Testis (tissue), 3 donors: ENCODE results near the gene RHOBTB3. TPM values are rescaled to one million over a fixed set of nuclear protein-coding genes. Genes with fewer than 3 reads are reported as not detected.
"Not testable (repeated sequence)": the region's sequence is repeated elsewhere in the genome, so short reads cannot be mapped to it uniquely, and the experiment has no call there.

Experiments used
- DNase-seq: peaks from one replicate; pipeline ENCODE4 v3.0.0-alpha.2; 2019
- H3K27ac ChIP-seq, 2 donors: fragments of 200-600 bp; sonication (generic); one replicate each; pipeline ENCODE4 v1.5.1; 2019
- H3K27me3 ChIP-seq: fragments of 200-600 bp; sonication (generic); one replicate; pipeline ENCODE4 v1.5.1; 2019
- H3K36me3 ChIP-seq: fragments of 200-600 bp; sonication (generic); one replicate; pipeline ENCODE4 v1.5.1; 2017; ENCODE audit warnings: low read depth; ENCODE audit errors: missing control alignments
- H3K4me1 ChIP-seq: fragments of 200-600 bp; sonication (generic); one replicate; pipeline ENCODE4 v1.5.1; 2019
- H3K4me3 ChIP-seq, 2 donors: fragments of 200-600 bp; sonication (generic); one replicate each; pipeline ENCODE4 v1.5.1; 2017 to 2019
- H3K9me3 ChIP-seq: fragments of 200-600 bp; sonication (generic); one replicate; pipeline ENCODE4 v1.5.1; 2017
- POLR2A ChIP-seq: fragments of 450-650 bp; IDR thresholded peaks from one replicate; pipeline ENCODE4 v1.6.1; 2017; ENCODE audit warnings: antibody characterized with exemption, mild to moderate bottlenecking, moderate library complexity
- WGBS, 2 donors: methylation state at CpG; one replicate each; pipeline ENCODE4 v1.1.5; 2018; 5-methylcytosine and 5-hydroxymethylcytosine counted together
- intact Hi-C: fragments of 100-400 bp; cut with DNase I; formaldehyde crosslinking; loops from one replicate; pipeline ENCODE4 v1.15.1; 2023; ENCODE audit warnings: low total_unique reads
- polyA plus RNA-seq: library from polyadenylated mRNA; stranded (reverse); fragments of 350-450 nt; fragmentation: Illumina TruSeq; extraction: RNeasy Lipid Tissue Mini Kit (QIAGEN cat#74804); gene quantifications from one replicate; pipeline ENCODE4 v1.2.3, GENCODE V29; 2014; ENCODE audit warnings: low read depth, low replicate concordance; ENCODE audit not compliant: insufficient read depth
- total RNA-seq, 2 donors: library from RNA; depleted of rRNA; stranded (reverse); fragments of >200 nt; gene quantifications; one replicate each; pipeline ENCODE4 v1.2.3, GENCODE V29; 2016
- TF ChIP-seq, protein P1 (sequence below), 3 experiments: fragments of 450-650 bp in 2 of 3; fragments of 200-600 bp in 1 of 3; sonication (generic) in 1 of 3; IDR thresholded peaks; one replicate each; pipeline ENCODE4 v1.5.1; 2016 to 2019; ENCODE audit warnings: antibody characterized with exemption in 3 of 3, mild to moderate bottlenecking in 2 of 3, moderate library complexity in 1 of 3

RHOBTB3 gene
- total and polyA plus RNA-seq, 3 donors from 2014 or later: 44.1 to 190 (median 163) TPM

DNA sequence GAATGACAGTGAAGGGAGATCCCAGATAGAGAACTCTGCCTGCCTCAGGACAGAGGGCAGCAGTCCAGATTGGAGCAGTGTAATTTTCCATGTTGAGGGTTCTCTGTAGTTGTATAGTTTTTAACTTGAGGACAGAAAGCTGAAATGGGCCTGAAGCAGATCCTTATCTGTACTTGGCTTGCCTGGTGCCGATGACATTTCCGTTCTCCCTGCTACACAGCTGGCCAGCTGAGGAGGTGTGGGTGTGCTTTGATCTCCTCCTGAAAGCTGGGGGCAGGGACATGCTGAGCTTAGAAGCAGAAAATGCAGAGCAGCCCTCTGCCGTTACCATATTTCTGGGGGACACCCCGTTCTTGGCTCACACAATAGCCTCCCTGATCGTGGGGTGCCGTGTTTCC is 80.9 kb downstream of the RHOBTB3 start:
- no peak overlapping the region for H3K4me3 ChIP-seq
- DNase-seq: no peak
- TF ChIP-seq POLR2A: no peak
- TF ChIP-seq, protein P1, sequence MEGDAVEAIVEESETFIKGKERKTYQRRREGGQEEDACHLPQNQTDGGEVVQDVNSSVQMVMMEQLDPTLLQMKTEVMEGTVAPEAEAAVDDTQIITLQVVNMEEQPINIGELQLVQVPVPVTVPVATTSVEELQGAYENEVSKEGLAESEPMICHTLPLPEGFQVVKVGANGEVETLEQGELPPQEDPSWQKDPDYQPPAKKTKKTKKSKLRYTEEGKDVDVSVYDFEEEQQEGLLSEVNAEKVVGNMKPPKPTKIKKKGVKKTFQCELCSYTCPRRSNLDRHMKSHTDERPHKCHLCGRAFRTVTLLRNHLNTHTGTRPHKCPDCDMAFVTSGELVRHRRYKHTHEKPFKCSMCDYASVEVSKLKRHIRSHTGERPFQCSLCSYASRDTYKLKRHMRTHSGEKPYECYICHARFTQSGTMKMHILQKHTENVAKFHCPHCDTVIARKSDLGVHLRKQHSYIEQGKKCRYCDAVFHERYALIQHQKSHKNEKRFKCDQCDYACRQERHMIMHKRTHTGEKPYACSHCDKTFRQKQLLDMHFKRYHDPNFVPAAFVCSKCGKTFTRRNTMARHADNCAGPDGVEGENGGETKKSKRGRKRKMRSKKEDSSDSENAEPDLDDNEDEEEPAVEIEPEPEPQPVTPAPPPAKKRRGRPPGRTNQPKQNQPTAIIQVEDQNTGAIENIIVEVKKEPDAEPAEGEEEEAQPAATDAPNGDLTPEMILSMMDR (IDR thresholded peaks at IDR 0.05): no peak
- H3K27me3 ChIP-seq: no peaks in the 10 kb centered on the region
- intact Hi-C loops: no loop called here
- WGBS, 2 donors: 28 to 55% methylated on average over 6 of the region's 6 CpGs
- peaks cover 11% of the 10 kb centered on the region for H3K4me1 ChIP-seq
- no peaks in the 10 kb centered on the region for H3K36me3 ChIP-seq
- H3K27ac ChIP-seq: peak overlapping the region in 1 of 2 donors; percentile 42
- H3K9me3 ChIP-seq: no peaks in the 10 kb centered on the region

- H3K27ac ChIP-seq, DNase-seq, H3K27me3 ChIP-seq, H3K9me3 ChIP-seq, H3K36me3 ChIP-seq, intact Hi-C loops, H3K4me3 ChIP-seq: not testable (repeated sequence)
- WGBS, 2 donors: 91 to 94% methylated on average over 8 of the region's 8 CpGs
- H3K4me1 ChIP-seq: peaks cover 11% of the 10 kb centered on the region
These were observed 81.9 kb downstream of the RHOBTB3 start for GRCh38 chr5:95813035-95813434.

DNA sequence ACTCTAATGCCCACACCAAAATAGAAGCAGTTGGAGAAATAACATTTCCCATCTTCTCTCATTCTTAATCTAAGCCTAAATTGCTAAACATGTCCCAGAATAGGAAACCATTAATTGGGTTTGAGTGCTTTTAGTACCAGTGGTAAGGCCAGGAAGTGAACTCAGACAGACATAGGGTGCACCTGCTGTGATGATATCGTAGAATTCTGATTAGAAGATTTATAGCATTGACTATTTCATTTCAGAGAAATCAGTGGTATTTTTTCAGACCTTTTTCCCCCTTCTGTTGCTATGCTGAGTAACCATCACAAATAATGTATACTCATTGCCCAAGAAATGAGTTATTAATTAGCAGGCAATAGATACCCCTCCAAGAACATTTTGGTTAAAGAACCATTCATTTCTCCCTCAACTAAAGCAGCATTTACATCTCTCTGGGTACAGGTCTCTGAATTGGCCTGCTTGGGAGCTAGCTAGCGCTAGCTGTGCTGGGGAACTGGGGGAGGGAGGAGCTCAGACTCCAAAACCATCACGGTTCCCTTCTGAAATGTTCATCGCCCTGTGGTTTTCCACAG is 84.1 kb downstream of the RHOBTB3 start:
- intact Hi-C loops: no loop called here
- 91 to 93% methylated on average over 4 of the region's 4 CpGs for WGBS, 2 donors

DNA sequence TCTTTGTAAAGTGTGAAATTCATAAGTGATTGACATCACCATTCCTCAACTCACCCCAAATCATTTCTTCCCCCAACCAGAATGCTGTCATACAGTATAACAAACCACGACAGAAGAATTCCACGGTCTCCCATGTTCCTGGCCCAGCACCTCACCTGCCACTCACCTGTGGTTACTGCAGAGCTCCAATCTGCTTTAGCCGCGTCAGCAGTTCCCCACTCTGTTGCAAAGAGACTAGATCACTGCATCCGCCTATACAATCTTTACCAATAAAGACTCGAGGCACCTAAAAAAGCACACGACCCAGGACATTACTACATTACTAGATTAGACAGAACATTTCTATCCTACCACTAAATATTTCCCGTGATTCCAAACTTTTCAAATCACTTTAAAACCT is 85.2 kb downstream of the RHOBTB3 start:
- no peaks in the 10 kb centered on the region for H3K27me3 ChIP-seq
- H3K4me1 ChIP-seq: peaks cover 2% of the 10 kb centered on the region
- H3K4me3 ChIP-seq: no peak overlapping the region
- DNase-seq: no peak
- H3K9me3 ChIP-seq: no peaks in the 10 kb centered on the region
- intact Hi-C loops: no loop called here
- no peaks in the 10 kb centered on the region for H3K36me3 ChIP-seq
- H3K27ac ChIP-seq: no peak overlapping the region
- TF ChIP-seq POLR2A: no peak
- TF ChIP-seq, protein P1 (IDR thresholded peaks at IDR 0.05): no peak
- WGBS, 2 donors: 92 to 96% methylated on average over 8 of the region's 8 CpGs

More for the DNA sequence above, 84.1 kb downstream of the RHOBTB3 start:
- Histone ChIP-seq H3K4me1 (peaks cover 3% of the 10 kb centered on the region), H3K4me3 (no peak overlapping the region), H3K27ac (no peak overlapping the region), H3K36me3 (no peaks in the 10 kb centered on the region), H3K27me3 (no peaks in the 10 kb centered on the region), H3K9me3 (no peaks in the 10 kb centered on the region)
- no peak for DNase-seq
- no peak for TF ChIP-seq POLR2A

GRCh38 chr5:95816776-95817175 is 85.6 kb downstream of the RHOBTB3 start:
- Histone ChIP-seq H3K9me3 (no peaks in the 10 kb centered on the region), H3K27ac (no peak overlapping the region), H3K36me3 (no peaks in the 10 kb centered on the region), H3K4me3 (no peak overlapping the region), H3K27me3 (no peaks in the 10 kb centered on the region), H3K4me1 (peaks cover 7% of the 10 kb centered on the region)
- 79 to 81% methylated on average over 4 of the region's 4 CpGs for WGBS, 2 donors
- intact Hi-C loops: no loop called here
- TF ChIP-seq, protein P1 (IDR thresholded peaks at IDR 0.05): no peak
- no peak for TF ChIP-seq POLR2A
- DNase-seq: no peak

GRCh38 chr5:95817430-95817829 is 86.3 kb downstream of the RHOBTB3 start:
- intact Hi-C loops: no loop called here
- Histone ChIP-seq H3K4me1 (peaks cover 7% of the 10 kb centered on the region), H3K27me3 (no peaks in the 10 kb centered on the region), H3K27ac (no peak overlapping the region), H3K4me3 (no peak overlapping the region), H3K9me3 (no peaks in the 10 kb centered on the region), H3K36me3 (no peaks in the 10 kb centered on the region)
- DNase-seq: no peak
- TF ChIP-seq, protein P1 (IDR thresholded peaks at IDR 0.05): no peak
- TF ChIP-seq POLR2A: no peak
- WGBS, 2 donors: 68 to 69% methylated on average over 9 to 12 of the region's 12 CpGs
